ENCODE data around the gene PES1.

GRCh38 chr22:30635273-30636225, 43.8 kb upstream of the PES1 start, which contains the start of gene SLC35E4:
- TF ChIP-seq POLR2A (IDR thresholded peaks at IDR 0.05) (peak in 1 of 4 donors; percentile 44), POLR2AphosphoS5 (IDR thresholded peaks at IDR 0.05) (peak in 2 of 3 donors; percentile 85 to 86), CTCF (IDR thresholded peaks at IDR 0.05) (peak in 1 of 7 experiments; percentile 26)
